Keratinocyte (primary cell): Measurements from ENCODE around the gene TTC14. TPM values are rescaled to one million over a fixed set of nuclear protein-coding genes. Genes with fewer than 3 reads are reported as not detected.

Experiments
- DNase-seq: peaks from one replicate; pipeline ENCODE4 v3.0.0-alpha.2; 2011; ENCODE audit warnings: low read depth, missing footprints, low spot score
- FAIRE-seq: peaks from 2 replicates; lab custom pipeline; 2011; peaks lifted over from hg19 to GRCh38; lab: Jason Lieb, UNC
- H2AFZ ChIP-seq: 2 replicates; pipeline ENCODE4 v1.6.0; 2012; ENCODE audit warnings: low read length, control low read depth, inconsistent platforms; ENCODE audit not compliant: control insufficient read depth
- H3K27ac ChIP-seq: 2 replicates; pipeline ENCODE4 v1.5.1; 2011; ENCODE audit warnings: low read length; ENCODE audit not compliant: control insufficient read depth, insufficient read depth
- H3K27me3 ChIP-seq: 3 replicates; pipeline ENCODE4 v1.6.0; 2011; ENCODE audit warnings: low read length; ENCODE audit not compliant: control insufficient read depth, insufficient read depth; ENCODE audit errors: extremely low read depth
- H3K36me3 ChIP-seq, 2 experiments: 2 replicates in 1 of 2; 3 replicates in 1 of 2; pipeline ENCODE4 v1.5.1; 2011; ENCODE audit warnings: low read length in 2 of 2, mild to moderate bottlenecking in 1 of 2; ENCODE audit not compliant: control insufficient read depth in 2 of 2, insufficient read depth in 2 of 2; ENCODE audit errors: extremely low read depth in 1 of 2
- H3K4me1 ChIP-seq: 3 replicates; pipeline ENCODE4 v1.5.1; 2011; ENCODE audit warnings: low read length; ENCODE audit not compliant: control insufficient read depth, insufficient read depth; ENCODE audit errors: extremely low read depth
- H3K4me2 ChIP-seq: 3 replicates; pipeline ENCODE4 v1.6.0; 2011; ENCODE audit warnings: low read depth, low read length; ENCODE audit not compliant: control insufficient read depth, insufficient read depth; ENCODE audit errors: extremely low read depth
- H3K4me3 ChIP-seq, 3 experiments: fragments of 200-600 bp in 1 of 3; sonication (generic) in 1 of 3; 2 replicates in 2 of 3; 3 replicates in 1 of 3; pipeline ENCODE4 v1.5.1; 2011 to 2016; ENCODE audit warnings: low read length in 3 of 3, mild to moderate bottlenecking in 3 of 3, control low read depth in 2 of 3, inconsistent platforms in 1 of 3, low read depth in 1 of 3, mixed read lengths in 1 of 3, mixed run types in 1 of 3, moderate library complexity in 1 of 3; ENCODE audit not compliant: control insufficient read depth in 2 of 3, insufficient read depth in 2 of 3; ENCODE audit errors: extremely low read depth in 1 of 3
- H3K79me2 ChIP-seq: 2 replicates; pipeline ENCODE4 v1.6.0; 2012; ENCODE audit warnings: low read length; ENCODE audit not compliant: control insufficient read depth, insufficient read depth
- H3K9ac ChIP-seq: 3 replicates; pipeline ENCODE4 v1.6.0; 2011; ENCODE audit warnings: low read length; ENCODE audit not compliant: control insufficient read depth, insufficient read depth; ENCODE audit errors: extremely low read depth
- H3K9me1 ChIP-seq: 3 replicates; pipeline ENCODE4 v1.6.0; 2011; ENCODE audit warnings: low read length; ENCODE audit not compliant: control insufficient read depth, insufficient read depth; ENCODE audit errors: extremely low read depth
- H3K9me3 ChIP-seq: 2 replicates; pipeline ENCODE4 v1.5.1; 2012; ENCODE audit warnings: low read depth, low read length; ENCODE audit not compliant: control insufficient read depth
- H4K20me1 ChIP-seq: 3 replicates; pipeline ENCODE4 v1.6.0; 2011; ENCODE audit warnings: low read length; ENCODE audit not compliant: control insufficient read depth, insufficient read depth; ENCODE audit errors: extremely low read depth
- CTCF ChIP-seq, 3 experiments: IDR thresholded peaks in 1 of 3; conservative IDR thresholded peaks in 1 of 3; optimal IDR thresholded peaks in 1 of 3; 2 replicates in 2 of 3; 3 replicates in 1 of 3; pipeline versions ENCODE3 to v1.5.1; 2011; ENCODE audit warnings: low read length in 3 of 3, mild to moderate bottlenecking in 3 of 3, moderate library complexity in 2 of 3, control low read depth in 1 of 3, inconsistent platforms in 1 of 3; ENCODE audit not compliant: insufficient read depth in 2 of 3; ENCODE audit errors: extremely low read depth in 1 of 3
- EZH2 ChIP-seq: IDR thresholded peaks from one replicate; pipeline ENCODE4 v1.6.1; 2012; ENCODE audit warnings: inconsistent platforms, mild to moderate bottlenecking, low read length, moderate library complexity
- dilution Hi-C: fragments of 300-500 bp; cut with MboI; formaldehyde crosslinking; loops from one replicate; pipeline ENCODE4 v1.7.0; 2020; ENCODE audit warnings: low sequenced_read_pairs; ENCODE audit not compliant: extremely low pct_ligation_motif_present
- polyA plus RNA-seq, 5 experiments: library from polyadenylated mRNA; depleted of rRNA in 3 of 5; stranded (reverse) in 3 of 5; stranded (forward) in 1 of 5; unstranded in 1 of 5; fragments of >200 nt; gene quantifications; 1 replicate in 1 of 5; 2 replicates in 3 of 5; 3 replicates in 1 of 5; pipeline versions ENCODE4 v1.2.1 to v1.2.3, GENCODE V29; 2011 to 2012; ENCODE audit warnings: missing spikeins in 2 of 5, low read depth in 1 of 5, low replicate concordance in 1 of 5

TTC14 gene
- polyA plus RNA-seq, 1 donor (not counting 4 experiments of a cell fraction or from before 2014, with no cell fraction given): 30.5 TPM

GRCh38 chr3:180633722-180634121, 31.8 kb downstream of the TTC14 start:
- H3K9ac ChIP-seq: no peak overlapping the region
- H3K4me2 ChIP-seq: no peak overlapping the region
- H3K79me2 ChIP-seq: no peaks in the 10 kb centered on the region
- no peaks in the 10 kb centered on the region for H3K9me3 ChIP-seq
- no peaks in the 10 kb centered on the region for H4K20me1 ChIP-seq
- H3K4me3 ChIP-seq: no peak overlapping the region
- H2AFZ ChIP-seq: no peak overlapping the region
- no peaks in the 10 kb centered on the region for H3K27me3 ChIP-seq
- dilution Hi-C loops: no loop called here
- TF ChIP-seq CTCF (optimal IDR thresholded peaks at IDR 0.05 in 1 of 3, IDR thresholded peaks at IDR 0.05 in 1 of 3, conservative IDR thresholded peaks at IDR 0.05 in 1 of 3; ENCODE audit: extremely low read depth in 1 of 3, insufficient read depth in 2 of 3, low read length in 3 of 3) (no peak), EZH2 (no peak)
- no peak for DNase-seq
- no peaks in the 10 kb centered on the region for H3K9me1 ChIP-seq
- no peaks in the 10 kb centered on the region for H3K36me3 ChIP-seq
- no peak overlapping the region for H3K27ac ChIP-seq
- H3K4me1 ChIP-seq: peaks cover 6% of the 10 kb centered on the region
- no peak for FAIRE-seq

GRCh38 chr3:180640987-180641386, 39.0 kb downstream of the TTC14 start:
- H4K20me1 ChIP-seq: no peaks in the 10 kb centered on the region
- no peaks in the 10 kb centered on the region for H3K36me3 ChIP-seq
- DNase-seq (no peak), FAIRE-seq (no peak)
- H3K9me3 ChIP-seq: no peaks in the 10 kb centered on the region
- no peak overlapping the region for H3K9ac ChIP-seq
- H3K27ac ChIP-seq: no peak overlapping the region
- dilution Hi-C loops: no loop called here
- H2AFZ ChIP-seq: no peak overlapping the region
- H3K27me3 ChIP-seq: no peaks in the 10 kb centered on the region
- H3K79me2 ChIP-seq: no peaks in the 10 kb centered on the region
- TF ChIP-seq CTCF (optimal IDR thresholded peaks at IDR 0.05 in 1 of 3, IDR thresholded peaks at IDR 0.05 in 1 of 3, conservative IDR thresholded peaks at IDR 0.05 in 1 of 3; ENCODE audit: extremely low read depth in 1 of 3, insufficient read depth in 2 of 3, low read length in 3 of 3) (no peak), EZH2 (no peak)
- no peak overlapping the region for H3K4me2 ChIP-seq
- H3K9me1 ChIP-seq: no peaks in the 10 kb centered on the region
- no peaks in the 10 kb centered on the region for H3K4me1 ChIP-seq
- no peak overlapping the region for H3K4me3 ChIP-seq
